ENCODE data around the gene RASGRF1. TPM values are rescaled to one million over a fixed set of nuclear protein-coding genes. Genes with fewer than 3 reads are reported as not detected.

Gene RASGRF1
- total RNA-seq, 5 donors from 2014 or later (not counting 1 experiment from before 2014, with no cell fraction given): 0.09 to 0.49 (median 0.22) TPM; not detected in 2

DNA sequence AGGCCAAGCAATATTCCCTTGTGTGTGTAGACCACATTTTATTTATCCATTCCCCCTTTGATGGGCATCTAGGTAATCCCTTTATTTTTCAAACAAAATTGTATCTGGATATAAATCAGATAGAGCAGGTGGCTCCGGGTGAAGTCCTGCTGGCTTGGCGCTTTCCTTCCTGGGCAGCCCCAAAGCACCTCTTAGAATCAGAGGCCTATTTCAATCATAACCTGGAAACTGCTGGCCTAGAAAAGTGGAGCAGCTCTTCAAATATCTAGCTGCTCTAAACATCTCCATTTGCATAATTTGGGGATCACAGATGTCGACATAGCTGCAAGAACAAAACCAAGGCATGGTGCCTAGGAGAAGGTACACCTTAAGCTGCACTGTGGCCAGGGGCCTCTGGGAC, 40.2 kb downstream of the RASGRF1 start:
- POLR2A ChIA-PET: no interaction called here
- WGBS (ENCODE audit: insufficient coverage): 50% methylated on average over 1 of the region's 3 CpGs
- Histone ChIP-seq H3K36me3 (ENCODE audit: control insufficient read depth in 2 of 2, extremely low read depth in 1 of 2, insufficient read depth in 1 of 2, low read length in 1 of 2) (no peaks in the 10 kb centered on the region), H3K27ac (ENCODE audit: low read length) (no peak overlapping the region), H3K4me1 (ENCODE audit: control insufficient read depth in 1 of 2, extremely low read depth in 1 of 2, insufficient read depth in 2 of 2, low read length in 2 of 2) (no peaks in the 10 kb centered on the region), H3K9me3 (no peaks in the 10 kb centered on the region), H3K4me3 (ENCODE audit: control insufficient read depth in 1 of 2, extremely low read depth in 1 of 2, low read length in 1 of 2) (no peak overlapping the region), H3K27me3 (replicated peaks in 1 of 2; ENCODE audit: control insufficient read depth in 2 of 2, extremely low read depth in 1 of 2, insufficient read depth in 2 of 2, low read length in 1 of 2) (peaks cover 0 to 15% of the 10 kb centered on the region in 2 experiments)
- ATAC-seq (replicated peaks in 1 of 4) (no peak), DNase-seq (no peak)
- no peaks in the 10 kb centered on the region for H3K9me3 Mint-ChIP-seq
- H3K4me3 Mint-ChIP-seq: no peak overlapping the region
- CTCF ChIA-PET: no interaction called here
- peaks cover 11 to 19% of the 10 kb centered on the region in 2 donors for H3K27me3 Mint-ChIP-seq
- H3K36me3 Mint-ChIP-seq: no peaks in the 10 kb centered on the region
- H3K27ac Mint-ChIP-seq: no peak overlapping the region
- no peaks in the 10 kb centered on the region for H3K4me1 Mint-ChIP-seq

GRCh38 chr15:79049416-79049815, 41.2 kb downstream of the RASGRF1 start:
- WGBS (ENCODE audit: insufficient coverage): 86% methylated on average over 9 of the region's 9 CpGs
- H3K27me3 Mint-ChIP-seq: peaks cover 14 to 20% of the 10 kb centered on the region in 2 donors
- Histone ChIP-seq H3K27me3 (replicated peaks in 1 of 2; ENCODE audit: control insufficient read depth in 2 of 2, extremely low read depth in 1 of 2, insufficient read depth in 2 of 2, low read length in 1 of 2) (peaks cover 0 to 18% of the 10 kb centered on the region in 2 experiments), H3K27ac (ENCODE audit: low read length) (no peak overlapping the region), H3K36me3 (ENCODE audit: control insufficient read depth in 2 of 2, extremely low read depth in 1 of 2, insufficient read depth in 1 of 2, low read length in 1 of 2) (no peaks in the 10 kb centered on the region), H3K4me3 (ENCODE audit: control insufficient read depth in 1 of 2, extremely low read depth in 1 of 2, low read length in 1 of 2) (no peak overlapping the region), H3K9me3 (no peaks in the 10 kb centered on the region), H3K4me1 (ENCODE audit: control insufficient read depth in 1 of 2, extremely low read depth in 1 of 2, insufficient read depth in 2 of 2, low read length in 2 of 2) (no peaks in the 10 kb centered on the region)
- ChIA-PET CTCF (no interaction called here), POLR2A (no interaction called here)
- H3K27ac Mint-ChIP-seq: no peak overlapping the region
- ATAC-seq (replicated peaks in 1 of 4) (no peak), DNase-seq (no peak)
- no peaks in the 10 kb centered on the region for H3K4me1 Mint-ChIP-seq
- no peaks in the 10 kb centered on the region for H3K36me3 Mint-ChIP-seq
- no peaks in the 10 kb centered on the region for H3K9me3 Mint-ChIP-seq
- no peak overlapping the region for H3K4me3 Mint-ChIP-seq

GRCh38 chr15:79047676-79048439, 42.7 kb downstream of the RASGRF1 start:
- Mint-ChIP-seq H3K9me3 (peaks cover 0 to 7% (median 5%) of the 10 kb centered on the region in 3 donors), H3K27ac (no peak overlapping the region), H3K27me3 (peaks cover 20 to 28% of the 10 kb centered on the region in 2 donors), H3K36me3 (no peaks in the 10 kb centered on the region), H3K4me1 (no peaks in the 10 kb centered on the region), H3K4me3 (no peak overlapping the region)
- ChIA-PET POLR2A (no interaction called here), CTCF (no interaction called here)
- Histone ChIP-seq H3K4me3 (ENCODE audit: control insufficient read depth in 1 of 2, extremely low read depth in 1 of 2, low read length in 1 of 2) (no peak overlapping the region), H3K9me3 (no peaks in the 10 kb centered on the region), H3K27me3 (replicated peaks in 1 of 2; ENCODE audit: control insufficient read depth in 2 of 2, extremely low read depth in 1 of 2, insufficient read depth in 2 of 2, low read length in 1 of 2) (peaks cover 0 to 18% of the 10 kb centered on the region in 2 experiments), H3K27ac (ENCODE audit: low read length) (no peak overlapping the region), H3K4me1 (ENCODE audit: control insufficient read depth in 1 of 2, extremely low read depth in 1 of 2, insufficient read depth in 2 of 2, low read length in 2 of 2) (no peaks in the 10 kb centered on the region), H3K36me3 (ENCODE audit: control insufficient read depth in 2 of 2, extremely low read depth in 1 of 2, insufficient read depth in 1 of 2, low read length in 1 of 2) (no peaks in the 10 kb centered on the region)
- no peak for ATAC-seq (replicated peaks in 1 of 4)
- WGBS (ENCODE audit: insufficient coverage): 93% methylated on average over 5 of the region's 10 CpGs
- no peak for DNase-seq

DNA sequence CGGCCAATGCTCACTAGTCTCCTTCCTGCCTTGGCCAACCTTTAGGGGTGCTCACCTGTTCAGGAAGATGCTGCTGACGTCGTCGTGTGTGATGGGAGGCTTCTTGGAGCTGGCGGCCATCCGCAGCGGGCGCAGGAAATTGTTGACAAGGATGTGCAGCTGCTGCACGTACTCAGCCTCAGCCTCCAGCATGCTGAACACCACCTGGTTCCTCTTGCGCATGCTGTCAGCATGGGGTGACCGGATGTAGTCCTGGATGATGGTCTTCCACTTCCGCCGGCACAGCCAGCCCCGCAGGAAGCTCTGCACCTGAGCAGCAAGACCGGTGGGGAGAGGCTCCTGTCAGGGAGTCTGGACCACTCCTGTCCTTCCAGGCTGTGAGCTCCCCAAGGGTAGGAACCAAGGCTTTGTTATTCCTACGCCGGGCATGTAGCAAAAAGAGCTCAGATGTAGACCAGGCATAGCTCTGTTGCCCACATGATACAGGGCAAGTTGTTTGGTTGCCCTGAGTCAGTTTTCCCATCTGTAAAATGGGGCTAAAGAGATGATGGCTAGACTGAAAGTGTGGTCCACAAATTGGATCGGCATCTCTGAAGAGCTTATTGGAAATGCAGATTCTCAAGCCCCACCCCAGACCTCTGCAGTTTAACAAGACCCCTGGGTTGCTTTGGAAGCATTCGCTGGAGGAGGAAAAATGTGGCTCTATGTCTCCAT, 43.7 kb downstream of the RASGRF1 start:
- Histone ChIP-seq H3K27me3 (replicated peaks in 1 of 2; ENCODE audit: control insufficient read depth in 2 of 2, extremely low read depth in 1 of 2, insufficient read depth in 2 of 2, low read length in 1 of 2) (peaks cover 0 to 20% of the 10 kb centered on the region in 2 experiments), H3K27ac (ENCODE audit: low read length) (no peak overlapping the region), H3K4me3 (ENCODE audit: control insufficient read depth in 1 of 2, extremely low read depth in 1 of 2, low read length in 1 of 2) (no peak overlapping the region), H3K4me1 (ENCODE audit: control insufficient read depth in 1 of 2, extremely low read depth in 1 of 2, insufficient read depth in 2 of 2, low read length in 2 of 2) (no peaks in the 10 kb centered on the region), H3K9me3 (no peaks in the 10 kb centered on the region), H3K36me3 (ENCODE audit: control insufficient read depth in 2 of 2, extremely low read depth in 1 of 2, insufficient read depth in 1 of 2, low read length in 1 of 2) (no peaks in the 10 kb centered on the region)
- H3K27ac Mint-ChIP-seq: no peak overlapping the region
- peaks cover 21 to 29% of the 10 kb centered on the region in 2 donors for H3K27me3 Mint-ChIP-seq
- 88% methylated on average over 17 of the region's 19 CpGs for WGBS (ENCODE audit: insufficient coverage)
- DNase-seq (no peak), ATAC-seq (replicated peaks in 1 of 4) (no peak)
- no peak overlapping the region for H3K4me3 Mint-ChIP-seq
- H3K9me3 Mint-ChIP-seq: peaks cover 0 to 14% (median 5%) of the 10 kb centered on the region in 3 donors
- POLR2A ChIA-PET: no interaction called here
- peaks cover 4% of the 10 kb centered on the region for H3K36me3 Mint-ChIP-seq
- no peaks in the 10 kb centered on the region for H3K4me1 Mint-ChIP-seq
- CTCF ChIA-PET: no interaction called here

- Mint-ChIP-seq H3K36me3 (peaks cover 4% of the 10 kb centered on the region), H3K4me1 (no peaks in the 10 kb centered on the region), H3K4me3 (no peak overlapping the region), H3K27me3 (peaks cover 27 to 36% of the 10 kb centered on the region in 2 donors), H3K9me3 (peaks cover 0 to 14% (median 5%) of the 10 kb centered on the region in 3 donors), H3K27ac (no peak overlapping the region)
- peaks cover 0 to 27% of the 10 kb centered on the region in 2 experiments for H3K27me3 ChIP-seq (replicated peaks in 1 of 2; ENCODE audit: control insufficient read depth in 2 of 2, extremely low read depth in 1 of 2, insufficient read depth in 2 of 2, low read length in 1 of 2)
- ChIA-PET CTCF (no interaction called here), POLR2A (no interaction called here)
- no CpG with 5 or more reads among the region's 1 CpG for WGBS (ENCODE audit: insufficient coverage)
- ATAC-seq (replicated peaks in 1 of 4) (no peak), DNase-seq (no peak)
- no peaks in the 10 kb centered on the region for H3K36me3 ChIP-seq (ENCODE audit: control insufficient read depth in 2 of 2, extremely low read depth in 1 of 2, insufficient read depth in 1 of 2, low read length in 1 of 2)
- H3K4me3 ChIP-seq (ENCODE audit: control insufficient read depth in 1 of 2, extremely low read depth in 1 of 2, low read length in 1 of 2): no peak overlapping the region
- H3K9me3 ChIP-seq: no peaks in the 10 kb centered on the region
- H3K4me1 ChIP-seq (ENCODE audit: control insufficient read depth in 1 of 2, extremely low read depth in 1 of 2, insufficient read depth in 2 of 2, low read length in 2 of 2): no peaks in the 10 kb centered on the region
- H3K27ac ChIP-seq (ENCODE audit: low read length): no peak overlapping the region
Observed at GRCh38 chr15:79045041-79045440, 45.5 kb downstream of the RASGRF1 start.

DNA sequence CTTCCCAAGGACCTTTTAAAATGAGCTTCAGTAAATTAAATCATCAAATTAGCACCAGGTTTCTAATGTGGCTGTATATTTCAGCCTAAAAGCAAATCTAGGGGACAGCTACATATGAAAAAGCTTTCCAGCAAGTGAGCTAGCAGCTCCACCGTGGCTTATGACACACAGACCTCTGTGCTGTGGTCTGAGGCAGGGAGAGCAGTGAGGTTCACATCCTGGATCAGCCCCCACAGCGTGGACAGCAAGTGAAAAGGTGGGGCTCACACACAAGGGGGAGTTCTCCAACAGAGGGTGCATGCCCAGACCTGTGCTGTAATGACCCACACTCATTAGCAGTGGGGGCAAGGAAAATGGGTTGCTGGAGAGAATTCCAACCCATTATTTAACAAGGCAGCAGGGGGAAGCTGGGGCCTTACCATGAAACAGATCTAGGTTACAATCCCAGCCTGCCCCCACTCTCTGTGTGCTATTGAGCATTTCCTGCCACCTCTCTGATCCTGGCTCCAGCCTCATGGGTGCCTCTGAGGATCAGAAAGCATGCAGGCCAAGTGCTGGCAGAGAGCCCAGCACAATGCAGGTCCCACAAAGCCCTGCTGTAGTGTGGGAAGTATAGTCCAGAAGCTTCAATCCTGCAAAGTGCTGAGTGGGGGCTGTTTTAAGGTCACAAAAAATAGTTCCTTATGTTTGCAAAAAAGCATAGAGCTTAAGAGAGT, 48.2 kb downstream of the RASGRF1 start:
- Histone ChIP-seq H3K9me3 (no peaks in the 10 kb centered on the region), H3K36me3 (ENCODE audit: control insufficient read depth in 2 of 2, extremely low read depth in 1 of 2, insufficient read depth in 1 of 2, low read length in 1 of 2) (no peaks in the 10 kb centered on the region), H3K4me1 (ENCODE audit: control insufficient read depth in 1 of 2, extremely low read depth in 1 of 2, insufficient read depth in 2 of 2, low read length in 2 of 2) (no peaks in the 10 kb centered on the region), H3K27me3 (replicated peaks in 1 of 2; ENCODE audit: control insufficient read depth in 2 of 2, extremely low read depth in 1 of 2, insufficient read depth in 2 of 2, low read length in 1 of 2) (peaks cover 0 to 26% of the 10 kb centered on the region in 2 experiments), H3K27ac (ENCODE audit: low read length) (no peak overlapping the region), H3K4me3 (ENCODE audit: control insufficient read depth in 1 of 2, extremely low read depth in 1 of 2, low read length in 1 of 2) (no peak overlapping the region)
- H3K36me3 Mint-ChIP-seq: peaks cover 4% of the 10 kb centered on the region
- DNase-seq: no peak
- POLR2A ChIA-PET: no interaction called here
- no peak overlapping the region for H3K27ac Mint-ChIP-seq
- no peaks in the 10 kb centered on the region for H3K4me1 Mint-ChIP-seq
- CTCF ChIA-PET: no interaction called here
- peaks cover 0 to 14% (median 5%) of the 10 kb centered on the region in 3 donors for H3K9me3 Mint-ChIP-seq
- no peak for ATAC-seq (replicated peaks in 1 of 4)
- H3K4me3 Mint-ChIP-seq: no peak overlapping the region
- 18% methylated on average over 1 of the region's 2 CpGs for WGBS (ENCODE audit: insufficient coverage)
- H3K27me3 Mint-ChIP-seq: peaks cover 28 to 33% of the 10 kb centered on the region in 2 donors
